ENCODE data around the gene OR52E4. TPM values are rescaled to one million over a fixed set of nuclear protein-coding genes. Genes with fewer than 3 reads are reported as not detected.

Gene OR52E4
- total RNA-seq = not detected
- polyA plus RNA-seq = not detected

GRCh38 chr11:5880329-5880728 lies at the start of gene OR52E4:
OR52E4 (plus strand) TSS chr11:5880629; CDS start chr11:5884293, 3,664 bp downstream.
- H3K27ac ChIP-seq (ENCODE audit: insufficient read depth, low read length, poor library complexity, severe bottlenecking) = no peak within 1 kb of the TSS
- no peak for ATAC-seq (ENCODE audit: low read depth in 2 of 2)

DNA sequence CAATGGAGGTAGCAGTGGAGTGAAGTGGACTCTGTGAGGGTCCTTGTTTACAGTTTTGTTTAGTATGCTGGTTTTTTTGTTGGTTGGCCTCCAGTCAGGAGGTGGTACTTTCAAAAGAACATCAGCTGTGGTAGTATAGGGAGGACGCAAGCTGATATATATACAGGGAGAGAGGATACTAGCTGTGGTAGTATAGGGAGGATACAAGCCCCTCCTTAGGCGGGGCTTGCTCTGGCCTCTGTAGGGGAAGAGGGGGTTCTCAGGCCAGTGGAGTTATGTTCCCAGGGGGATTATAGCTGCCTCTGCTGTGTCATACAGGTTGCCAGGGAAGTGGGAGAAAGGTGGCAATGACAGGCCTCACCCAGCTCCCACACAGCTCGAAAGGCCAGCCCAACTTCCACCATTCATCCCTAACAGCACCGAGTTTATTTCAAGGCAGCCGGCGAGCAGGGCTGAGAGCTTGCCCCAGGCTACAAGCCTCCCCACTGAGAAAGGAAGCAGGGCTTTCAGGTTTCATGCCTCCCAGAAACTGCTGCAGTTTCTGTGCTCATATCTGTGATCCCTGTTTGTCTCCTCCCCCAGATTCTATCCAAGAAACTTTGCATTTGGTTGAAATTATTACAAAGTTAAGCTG lies 49.1 kb upstream of the OR52E4 start:
- no peaks in the 10 kb centered on the region for H3K4me1 ChIP-seq (ENCODE audit: control insufficient read depth, insufficient read depth, low read length, poor library complexity, severe bottlenecking)
- H3K27me3 Mint-ChIP-seq = peaks cover 7% of the 10 kb centered on the region
- peaks cover 0 to 3% (median 0%) of the 10 kb centered on the region in 7 donors for H3K9me3 Mint-ChIP-seq
- ATAC-seq (ENCODE audit: low read depth in 2 of 2) = no peak
- H3K4me1 Mint-ChIP-seq = no peaks in the 10 kb centered on the region
- H3K27ac Mint-ChIP-seq = no peak overlapping the region
- no peak for DNase-seq
- no peaks in the 10 kb centered on the region for H3K36me3 Mint-ChIP-seq
- H3K4me3 ChIP-seq (ENCODE audit: low read depth, low read length) = no peak overlapping the region
- H3K9me3 ChIP-seq (ENCODE audit: control insufficient read depth in 2 of 2, low read length in 2 of 2) = no peaks in the 10 kb centered on the region
- no peaks in the 10 kb centered on the region for H3K36me3 ChIP-seq (ENCODE audit: control insufficient read depth, insufficient read depth, low read length)
- H3K27me3 ChIP-seq (ENCODE audit: control insufficient read depth, insufficient read depth, low read length) = no peaks in the 10 kb centered on the region
- no peak overlapping the region for H3K4me3 Mint-ChIP-seq
- H3K27ac ChIP-seq (ENCODE audit: insufficient read depth, low read length, poor library complexity, severe bottlenecking) = no peak overlapping the region

More at GRCh38 chr11:5880329-5880728, at the start of gene OR52E4:
- no peaks in the 10 kb centered on the region for H3K27me3 Mint-ChIP-seq
- no peaks in the 10 kb centered on the region for H3K4me1 Mint-ChIP-seq
- Histone ChIP-seq H3K9me3 (ENCODE audit: control insufficient read depth in 2 of 2, low read length in 2 of 2) (no peaks in the 10 kb centered on the region), H3K36me3 (ENCODE audit: control insufficient read depth, insufficient read depth, low read length) (no peaks in the 10 kb centered on the region), H3K27me3 (ENCODE audit: control insufficient read depth, insufficient read depth, low read length) (no peaks in the 10 kb centered on the region), H3K4me3 (ENCODE audit: low read depth, low read length) (no peak within 1 kb of the TSS), H3K4me1 (ENCODE audit: control insufficient read depth, insufficient read depth, low read length, poor library complexity, severe bottlenecking) (no peaks in the 10 kb centered on the region)
- H3K36me3 Mint-ChIP-seq = no peaks in the 10 kb centered on the region
- no peak for DNase-seq
- H3K27ac Mint-ChIP-seq = no peak within 1 kb of the TSS
- H3K9me3 Mint-ChIP-seq = no peaks in the 10 kb centered on the region
- H3K4me3 Mint-ChIP-seq = no peak within 1 kb of the TSS

- Histone ChIP-seq H3K9me3 (ENCODE audit: control insufficient read depth in 2 of 2, low read length in 2 of 2) (no peaks in the 10 kb centered on the region), H3K4me1 (ENCODE audit: control insufficient read depth, insufficient read depth, low read length, poor library complexity, severe bottlenecking) (no peaks in the 10 kb centered on the region), H3K27ac (ENCODE audit: insufficient read depth, low read length, poor library complexity, severe bottlenecking) (no peak overlapping the region), H3K36me3 (ENCODE audit: control insufficient read depth, insufficient read depth, low read length) (no peaks in the 10 kb centered on the region), H3K4me3 (ENCODE audit: low read depth, low read length) (no peak overlapping the region), H3K27me3 (ENCODE audit: control insufficient read depth, insufficient read depth, low read length) (no peaks in the 10 kb centered on the region)
- no peak overlapping the region for H3K4me3 Mint-ChIP-seq
- DNase-seq = no peak
- no peaks in the 10 kb centered on the region for H3K4me1 Mint-ChIP-seq
- H3K27ac Mint-ChIP-seq = no peak overlapping the region
- H3K27me3 Mint-ChIP-seq = no peaks in the 10 kb centered on the region
- no peaks in the 10 kb centered on the region for H3K36me3 Mint-ChIP-seq
- H3K9me3 Mint-ChIP-seq = peaks cover 0 to 3% (median 0%) of the 10 kb centered on the region in 7 donors
- ATAC-seq (ENCODE audit: low read depth in 2 of 2) = no peak
These were observed 47.0 kb upstream of the OR52E4 start for GRCh38 chr11:5833446-5833845.

DNA sequence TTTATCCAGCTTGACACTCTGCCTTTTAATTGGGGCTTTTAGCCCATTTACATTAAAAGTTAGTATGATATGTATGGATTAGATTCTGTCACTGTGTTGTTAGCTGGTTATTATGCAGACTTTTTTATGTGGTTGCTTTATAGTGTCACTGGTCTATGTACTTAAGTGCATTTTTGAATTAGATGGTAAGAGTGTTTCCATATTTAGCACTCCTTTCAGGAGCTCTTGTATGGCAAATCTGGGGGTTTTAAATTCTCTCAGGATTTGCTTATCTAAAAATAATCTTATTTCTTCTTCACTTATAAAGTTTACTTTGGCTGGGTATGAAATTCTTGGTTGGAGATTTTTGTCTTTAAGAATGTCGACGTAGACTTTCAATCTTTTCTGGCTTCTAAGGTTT lies 42.7 kb upstream of the OR52E4 start:
- Histone ChIP-seq H3K4me3 (ENCODE audit: low read depth, low read length) (no peak overlapping the region), H3K9me3 (ENCODE audit: control insufficient read depth in 2 of 2, low read length in 2 of 2) (peaks cover 0 to 2% of the 10 kb centered on the region in 2 experiments), H3K36me3 (ENCODE audit: control insufficient read depth, insufficient read depth, low read length) (no peaks in the 10 kb centered on the region), H3K4me1 (ENCODE audit: control insufficient read depth, insufficient read depth, low read length, poor library complexity, severe bottlenecking) (no peaks in the 10 kb centered on the region), H3K27ac (ENCODE audit: insufficient read depth, low read length, poor library complexity, severe bottlenecking) (no peak overlapping the region), H3K27me3 (ENCODE audit: control insufficient read depth, insufficient read depth, low read length) (no peaks in the 10 kb centered on the region)
- Mint-ChIP-seq H3K9me3 (peaks cover 0 to 3% (median 0%) of the 10 kb centered on the region in 7 donors), H3K36me3 (no peaks in the 10 kb centered on the region), H3K27me3 (no peaks in the 10 kb centered on the region), H3K4me3 (no peak overlapping the region), H3K4me1 (no peaks in the 10 kb centered on the region), H3K27ac (no peak overlapping the region)
- DNase-seq (no peak), ATAC-seq (ENCODE audit: low read depth in 2 of 2) (no peak)

- H3K4me1 ChIP-seq (ENCODE audit: control insufficient read depth, insufficient read depth, low read length, poor library complexity, severe bottlenecking) = no peaks in the 10 kb centered on the region
- H3K9me3 ChIP-seq (ENCODE audit: control insufficient read depth in 2 of 2, low read length in 2 of 2) = peaks cover 0 to 2% of the 10 kb centered on the region in 2 experiments
- DNase-seq (no peak), ATAC-seq (ENCODE audit: low read depth in 2 of 2) (no peak)
- Mint-ChIP-seq H3K4me3 (no peak within 1 kb of the TSS), H3K9me3 (peaks cover 0 to 3% (median 0%) of the 10 kb centered on the region in 7 donors), H3K36me3 (no peaks in the 10 kb centered on the region), H3K27ac (no peak within 1 kb of the TSS), H3K4me1 (no peaks in the 10 kb centered on the region), H3K27me3 (no peaks in the 10 kb centered on the region)
- no peaks in the 10 kb centered on the region for H3K27me3 ChIP-seq (ENCODE audit: control insufficient read depth, insufficient read depth, low read length)
- H3K36me3 ChIP-seq (ENCODE audit: control insufficient read depth, insufficient read depth, low read length) = no peaks in the 10 kb centered on the region
- H3K27ac ChIP-seq (ENCODE audit: insufficient read depth, low read length, poor library complexity, severe bottlenecking) = no peak within 1 kb of the TSS
- H3K4me3 ChIP-seq (ENCODE audit: low read depth, low read length) = no peak within 1 kb of the TSS
These were observed 38.6 kb upstream of the OR52E4 start, which contains the start of gene OR52E6 for GRCh38 chr11:5841797-5842196. OR52E6 (minus strand) TSS chr11:5841897; CDS start chr11:5841897, 0 bp downstream.

DNA sequence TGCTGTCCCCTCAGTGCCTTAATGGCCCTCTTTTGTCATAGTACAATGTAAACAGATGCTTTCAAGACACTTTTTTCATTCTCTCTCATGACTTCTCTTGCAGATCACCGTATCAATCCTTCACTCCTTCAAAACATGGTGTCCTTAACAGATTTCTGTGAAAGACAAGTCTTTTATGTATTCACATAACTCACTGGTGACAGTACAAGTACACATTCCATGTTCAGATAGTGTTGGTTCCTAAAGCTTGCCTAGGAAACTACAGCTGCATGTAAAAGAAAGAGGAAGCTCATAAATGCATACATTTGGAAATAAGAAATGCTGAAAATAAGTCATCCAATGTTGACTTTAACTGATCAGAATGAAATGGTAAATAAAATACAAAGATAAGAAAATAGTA lies 33.7 kb upstream of the OR52E4 start:
- Mint-ChIP-seq H3K4me1 (no peaks in the 10 kb centered on the region), H3K27ac (no peak overlapping the region), H3K4me3 (no peak overlapping the region), H3K36me3 (no peaks in the 10 kb centered on the region), H3K27me3 (no peaks in the 10 kb centered on the region), H3K9me3 (no peaks in the 10 kb centered on the region)
- H3K36me3 ChIP-seq (ENCODE audit: control insufficient read depth, insufficient read depth, low read length) = no peaks in the 10 kb centered on the region
- no peaks in the 10 kb centered on the region for H3K27me3 ChIP-seq (ENCODE audit: control insufficient read depth, insufficient read depth, low read length)
- DNase-seq = no peak
- H3K9me3 ChIP-seq (ENCODE audit: control insufficient read depth in 2 of 2, low read length in 2 of 2) = no peaks in the 10 kb centered on the region
- no peaks in the 10 kb centered on the region for H3K4me1 ChIP-seq (ENCODE audit: control insufficient read depth, insufficient read depth, low read length, poor library complexity, severe bottlenecking)
- no peak overlapping the region for H3K4me3 ChIP-seq (ENCODE audit: low read depth, low read length)
- no peak overlapping the region for H3K27ac ChIP-seq (ENCODE audit: insufficient read depth, low read length, poor library complexity, severe bottlenecking)
- no peak for ATAC-seq (ENCODE audit: low read depth in 2 of 2)

DNA sequence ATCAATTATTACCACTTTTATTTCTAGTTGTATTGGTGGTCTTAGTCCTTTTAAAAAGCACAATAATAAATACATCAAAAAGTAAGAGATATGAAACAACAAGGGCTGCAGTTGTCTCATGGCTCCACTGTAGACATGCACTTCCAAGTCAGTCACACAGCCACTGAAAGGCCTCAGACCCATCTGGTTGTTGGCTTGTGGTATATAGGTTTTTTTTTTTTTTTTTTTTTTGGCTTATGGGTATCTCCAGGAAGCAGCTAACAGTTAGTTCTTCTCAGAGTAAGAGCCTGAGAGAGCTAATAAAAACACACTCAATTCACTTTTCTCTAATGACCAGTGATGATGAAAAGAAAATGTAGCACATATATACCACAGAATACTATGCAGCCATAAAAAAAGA lies 32.7 kb upstream of the OR52E4 start:
- H3K36me3 Mint-ChIP-seq = no peaks in the 10 kb centered on the region

DNA sequence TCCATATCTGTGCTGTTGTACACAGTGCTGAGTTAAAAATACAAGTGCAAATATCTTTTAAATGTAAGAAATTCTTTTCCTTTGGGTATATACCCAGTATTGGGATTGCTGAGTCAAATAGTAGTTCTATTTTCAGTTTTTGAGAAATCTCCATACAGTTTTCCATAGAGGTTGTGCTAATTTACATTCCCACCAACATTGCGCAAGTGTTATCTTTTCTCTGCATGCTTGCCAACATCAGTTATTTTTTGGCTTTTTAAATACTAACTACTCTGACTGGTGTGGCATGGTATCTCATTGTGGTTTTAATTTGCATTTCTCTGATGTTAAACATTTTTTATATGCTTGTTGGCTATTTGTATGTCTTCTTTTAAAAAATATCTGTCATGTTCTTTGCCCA lies 29.4 kb upstream of the OR52E4 start:
- H3K36me3 ChIP-seq (ENCODE audit: control insufficient read depth, insufficient read depth, low read length) = no peaks in the 10 kb centered on the region
- peaks cover 5% of the 10 kb centered on the region for H3K27me3 Mint-ChIP-seq
- H3K9me3 ChIP-seq (ENCODE audit: control insufficient read depth in 2 of 2, low read length in 2 of 2) = no peaks in the 10 kb centered on the region
- no peaks in the 10 kb centered on the region for H3K27me3 ChIP-seq (ENCODE audit: control insufficient read depth, insufficient read depth, low read length)
- no peaks in the 10 kb centered on the region for H3K4me1 Mint-ChIP-seq
- DNase-seq = no peak
- ATAC-seq (ENCODE audit: low read depth in 2 of 2) = no peak
- H3K9me3 Mint-ChIP-seq = peaks cover 0 to 6% (median 0%) of the 10 kb centered on the region in 7 donors
- H3K27ac Mint-ChIP-seq = no peak overlapping the region
- no peak overlapping the region for H3K27ac ChIP-seq (ENCODE audit: insufficient read depth, low read length, poor library complexity, severe bottlenecking)
- no peaks in the 10 kb centered on the region for H3K4me1 ChIP-seq (ENCODE audit: control insufficient read depth, insufficient read depth, low read length, poor library complexity, severe bottlenecking)
- H3K4me3 ChIP-seq (ENCODE audit: low read depth, low read length) = no peak overlapping the region
- H3K4me3 Mint-ChIP-seq = no peak overlapping the region
- H3K36me3 Mint-ChIP-seq = no peaks in the 10 kb centered on the region

More for the DNA sequence above, 32.7 kb upstream of the OR52E4 start:
- Histone ChIP-seq H3K9me3 (ENCODE audit: control insufficient read depth in 2 of 2, low read length in 2 of 2) (no peaks in the 10 kb centered on the region), H3K4me3 (ENCODE audit: low read depth, low read length) (no peak overlapping the region), H3K27ac (ENCODE audit: insufficient read depth, low read length, poor library complexity, severe bottlenecking) (no peak overlapping the region), H3K36me3 (ENCODE audit: control insufficient read depth, insufficient read depth, low read length) (no peaks in the 10 kb centered on the region), H3K27me3 (ENCODE audit: control insufficient read depth, insufficient read depth, low read length) (no peaks in the 10 kb centered on the region), H3K4me1 (ENCODE audit: control insufficient read depth, insufficient read depth, low read length, poor library complexity, severe bottlenecking) (no peaks in the 10 kb centered on the region)
- Mint-ChIP-seq H3K27ac (no peak overlapping the region), H3K4me3 (no peak overlapping the region), H3K9me3 (no peaks in the 10 kb centered on the region), H3K27me3 (peaks cover 5% of the 10 kb centered on the region), H3K4me1 (no peaks in the 10 kb centered on the region)
- ATAC-seq (ENCODE audit: low read depth in 2 of 2) (no peak), DNase-seq (no peak)

Data from CD4-positive, CD25-positive, alpha-beta regulatory T cell (primary cell).